ENCODE results near the gene MYOCD. TPM values are rescaled to one million over a fixed set of nuclear protein-coding genes. Genes with fewer than 3 reads are reported as not detected.

Gene MYOCD
- total RNA-seq, 4 donors from 2014 or later: 0.34 to 2.8 (median 0.78) TPM

GRCh38 chr17:12642034-12642433 is 23.7 kb upstream of the MYOCD start:
- Histone ChIP-seq H3K27me3 (no peaks in the 10 kb centered on the region), H3K4me1 (no peaks in the 10 kb centered on the region), H3K27ac (no peak overlapping the region), H3K9me3 (no peaks in the 10 kb centered on the region), H3K4me3 (no peak overlapping the region), H3K36me3 (no peaks in the 10 kb centered on the region)
- TF ChIP-seq POLR2AphosphoS5 (IDR thresholded peaks at IDR 0.05) (no peak), CTCF (IDR thresholded peaks at IDR 0.05) (no peak), POLR2A (IDR thresholded peaks at IDR 0.05) (no peak), EP300 (IDR thresholded peaks at IDR 0.05) (no peak)
- no peak for DNase-seq (ENCODE audit: low spot score in 2 of 2)
- WGBS: 78% methylated on average over 4 of the region's 4 CpGs

- Histone ChIP-seq H3K27ac (no peak overlapping the region), H3K36me3 (no peaks in the 10 kb centered on the region)
- 85% methylated on average over 1 of the region's 1 CpG for WGBS
These were observed 21.9 kb upstream of the MYOCD start for GRCh38 chr17:12643822-12644221.

GRCh38 chr17:12644623-12645022 is 21.1 kb upstream of the MYOCD start:
- no peaks in the 10 kb centered on the region for H3K36me3 ChIP-seq
- no peak for DNase-seq (ENCODE audit: low spot score in 2 of 2)
- no peak overlapping the region for H3K4me3 ChIP-seq
- H3K27me3 ChIP-seq: peaks cover 7% of the 10 kb centered on the region
- H3K27ac ChIP-seq: no peak overlapping the region
- no peaks in the 10 kb centered on the region for H3K4me1 ChIP-seq
- TF ChIP-seq POLR2A (IDR thresholded peaks at IDR 0.05): no peak
- no peaks in the 10 kb centered on the region for H3K9me3 ChIP-seq

More at GRCh38 chr17:12643822-12644221, 21.9 kb upstream of the MYOCD start:
- H3K9me3 ChIP-seq: no peaks in the 10 kb centered on the region
- TF ChIP-seq EP300 (IDR thresholded peaks at IDR 0.05): no peak
- TF ChIP-seq POLR2AphosphoS5 (IDR thresholded peaks at IDR 0.05): no peak
- peaks cover 5% of the 10 kb centered on the region for H3K27me3 ChIP-seq
- H3K4me3 ChIP-seq: no peak overlapping the region
- no peaks in the 10 kb centered on the region for H3K4me1 ChIP-seq
- no peak for DNase-seq (ENCODE audit: low spot score in 2 of 2)

GRCh38 chr17:12646761-12647422 is 18.8 kb upstream of the MYOCD start:
- Histone ChIP-seq H3K27me3 (peaks cover 11% of the 10 kb centered on the region), H3K36me3 (no peaks in the 10 kb centered on the region), H3K4me3 (no peak overlapping the region), H3K4me1 (no peaks in the 10 kb centered on the region), H3K27ac (no peak overlapping the region), H3K9me3 (no peaks in the 10 kb centered on the region)
- TF ChIP-seq POLR2AphosphoS5 (IDR thresholded peaks at IDR 0.05) (no peak), EP300 (IDR thresholded peaks at IDR 0.05) (no peak), CTCF (IDR thresholded peaks at IDR 0.05) (no peak), POLR2A (IDR thresholded peaks at IDR 0.05) (no peak)
- WGBS: 73% methylated on average over 6 of the region's 6 CpGs
- no peak for DNase-seq (ENCODE audit: low spot score in 2 of 2)

GRCh38 chr17:12648498-12648897 is 17.2 kb upstream of the MYOCD start:
- Histone ChIP-seq H3K4me3 (no peak overlapping the region), H3K4me1 (no peaks in the 10 kb centered on the region), H3K27ac (no peak overlapping the region), H3K9me3 (no peaks in the 10 kb centered on the region), H3K27me3 (peaks cover 11% of the 10 kb centered on the region), H3K36me3 (no peaks in the 10 kb centered on the region)
- 94% methylated on average over 3 of the region's 3 CpGs for WGBS
- no peak for DNase-seq (ENCODE audit: low spot score in 2 of 2)
- no peak for TF ChIP-seq POLR2AphosphoS5 (IDR thresholded peaks at IDR 0.05)
- no peak for TF ChIP-seq EP300 (IDR thresholded peaks at IDR 0.05)
- no peak for TF ChIP-seq POLR2A (IDR thresholded peaks at IDR 0.05)
- no peak for TF ChIP-seq CTCF (IDR thresholded peaks at IDR 0.05)

GRCh38 chr17:12655936-12656335 is 9.8 kb upstream of the MYOCD start:
- WGBS: 88% methylated on average over 4 of the region's 4 CpGs

More at GRCh38 chr17:12655936-12656335, 9.8 kb upstream of the MYOCD start:
- H3K27ac ChIP-seq: no peak overlapping the region
- no peaks in the 10 kb centered on the region for H3K27me3 ChIP-seq
- DNase-seq (ENCODE audit: low spot score in 2 of 2): no peak
- no peak overlapping the region for H3K4me3 ChIP-seq
- H3K9me3 ChIP-seq: no peaks in the 10 kb centered on the region
- H3K4me1 ChIP-seq: no peaks in the 10 kb centered on the region
- no peaks in the 10 kb centered on the region for H3K36me3 ChIP-seq
- no peak for TF ChIP-seq POLR2AphosphoS5 (IDR thresholded peaks at IDR 0.05)
- no peak for TF ChIP-seq CTCF (IDR thresholded peaks at IDR 0.05)

All from suprapubic skin (tissue), 4 donors.